ENCODE results near the gene ADAMTS12.

Gene ADAMTS12

GRCh38 chr5:33755231-33755630, 136.6 kb downstream of the ADAMTS12 start:
- DNase-seq, result peak; percentile 79

- DNase-seq, result no peak
Measured at GRCh38 chr5:33753704-33754103, 138.1 kb downstream of the ADAMTS12 start.

- DNase-seq, result no peak
Measured at GRCh38 chr5:33748754-33749153, 143.0 kb downstream of the ADAMTS12 start.

GRCh38 chr5:33745101-33745770, 146.6 kb downstream of the ADAMTS12 start:
- DNase-seq, result no peak

GRCh38 chr5:33743099-33743498, 148.7 kb downstream of the ADAMTS12 start:
- DNase-seq, result no peak

GRCh38 chr5:33742181-33742580, 149.6 kb downstream of the ADAMTS12 start:
- no peak for DNase-seq

GRCh38 chr5:33738967-33739366, 152.8 kb downstream of the ADAMTS12 start:
- DNase-seq, result no peak

- DNase-seq, result no peak
Measured at GRCh38 chr5:33738097-33738496, 153.7 kb downstream of the ADAMTS12 start.

- DNase-seq, result no peak
Measured at GRCh38 chr5:33737697-33738096, 154.1 kb downstream of the ADAMTS12 start.

GRCh38 chr5:33737284-33737683, 154.5 kb downstream of the ADAMTS12 start:
- DNase-seq, result no peak

GRCh38 chr5:33736510-33736909, 155.3 kb downstream of the ADAMTS12 start:
- DNase-seq, result peak; percentile 92

- no peak for DNase-seq
Measured at GRCh38 chr5:33735072-33735471, 156.7 kb downstream of the ADAMTS12 start.

- DNase-seq, result no peak
Measured at GRCh38 chr5:33734537-33734936, 157.3 kb downstream of the ADAMTS12 start.

- no peak for DNase-seq
Measured at GRCh38 chr5:33733225-33733624, 158.6 kb downstream of the ADAMTS12 start.

- DNase-seq, result no peak
Measured at GRCh38 chr5:33726422-33727165, 165.2 kb downstream of the ADAMTS12 start.

- DNase-seq, result peak; percentile 31
Measured at GRCh38 chr5:33725806-33726205, 166.0 kb downstream of the ADAMTS12 start.

- DNase-seq, result no peak
Measured at GRCh38 chr5:33721491-33722200, 170.1 kb downstream of the ADAMTS12 start.

- no peak for DNase-seq
Measured at GRCh38 chr5:33720176-33720575, 171.6 kb downstream of the ADAMTS12 start.

GRCh38 chr5:33719769-33720168, 172.0 kb downstream of the ADAMTS12 start:
- no peak for DNase-seq

GRCh38 chr5:33715661-33716060, 176.1 kb downstream of the ADAMTS12 start:
- no peak for DNase-seq

- no peak for DNase-seq
Measured at GRCh38 chr5:33713136-33713765, 178.5 kb downstream of the ADAMTS12 start.

- DNase-seq, result no peak
Measured at GRCh38 chr5:33712664-33713063, 179.1 kb downstream of the ADAMTS12 start.

- no peak for DNase-seq
Measured at GRCh38 chr5:33711094-33711679, 180.6 kb downstream of the ADAMTS12 start.

Data from HCEC 1CT (cell line).